Hepatocyte (in vitro differentiated cells): Measurements from ENCODE around the gene ZMAT5. TPM values are rescaled to one million over a fixed set of nuclear protein-coding genes. Genes with fewer than 3 reads are reported as not detected.
A peak's percentile ranks its signal among the peaks of the same experiment; 100 is the strongest.

ENCODE experiments used
- DNase-seq: peaks from one replicate; pipeline ENCODE4 v3.0.0-alpha.2; 2016; ENCODE audit warnings: low spot score
- H2AFZ ChIP-seq: fragments of 200-600 bp; sonication (generic); 2 replicates; pipeline ENCODE4 v1.6.0; 2016; ENCODE audit warnings: antibody characterized with exemption, mild to moderate bottlenecking
- H3K27ac ChIP-seq: fragments of 200-600 bp; sonication (generic); 2 replicates; pipeline ENCODE4 v1.5.1; 2016; ENCODE audit warnings: mild to moderate bottlenecking
- H3K27me3 ChIP-seq: fragments of 200-600 bp; sonication (generic); 2 replicates; pipeline ENCODE4 v1.6.1; 2016
- H3K36me3 ChIP-seq: fragments of 200-600 bp; sonication (generic); replicated peaks from 2 replicates; pipeline ENCODE4 v1.5.1; 2016; ENCODE audit warnings: low read depth; ENCODE audit not compliant: insufficient read depth
- H3K4me1 ChIP-seq: fragments of 200-600 bp; sonication (generic); 2 replicates; pipeline ENCODE4 v1.5.1; 2016; ENCODE audit warnings: mild to moderate bottlenecking, moderate library complexity; ENCODE audit not compliant: insufficient read depth
- H3K4me2 ChIP-seq: fragments of 200-600 bp; sonication (generic); 2 replicates; pipeline ENCODE4 v1.6.0; 2016
- H3K4me3 ChIP-seq: fragments of 200-600 bp; sonication (generic); 2 replicates; pipeline ENCODE4 v1.5.1; 2016; ENCODE audit warnings: mild to moderate bottlenecking
- H3K79me2 ChIP-seq: fragments of 200-600 bp; sonication (generic); 2 replicates; pipeline ENCODE4 v1.6.0; 2017; ENCODE audit warnings: mild to moderate bottlenecking
- H3K9me2 ChIP-seq: fragments of 200-600 bp; sonication (generic); replicated peaks from 2 replicates; pipeline ENCODE4 v1.6.0; 2017; ENCODE audit warnings: mild to moderate bottlenecking; ENCODE audit not compliant: insufficient read depth
- H3K9me3 ChIP-seq: fragments of 200-600 bp; sonication (generic); 2 replicates; pipeline ENCODE4 v1.5.1; 2016; ENCODE audit warnings: low read depth, mild to moderate bottlenecking
- H4K20me1 ChIP-seq: fragments of 200-600 bp; sonication (generic); 2 replicates; pipeline ENCODE4 v1.6.0; 2016; ENCODE audit warnings: mild to moderate bottlenecking; ENCODE audit not compliant: insufficient read depth, poor library complexity, severe bottlenecking
- CTCF ChIP-seq: fragments of 200-600 bp; sonication (generic); IDR thresholded peaks from 2 replicates; pipeline ENCODE4 v1.5.1; 2016; ENCODE audit warnings: antibody characterized with exemption, mild to moderate bottlenecking; ENCODE audit not compliant: poor library complexity
- EZH2 ChIP-seq: fragments of 200-600 bp; sonication (generic); IDR thresholded peaks from 2 replicates; pipeline ENCODE4 v1.6.1; 2016; ENCODE audit warnings: antibody characterized with exemption, mild to moderate bottlenecking, borderline replicate concordance
- EZH2phosphoT487 ChIP-seq: fragments of 200-600 bp; sonication (generic); IDR thresholded peaks from one replicate; pipeline ENCODE4 v1.6.1; 2018; ENCODE audit warnings: antibody characterized with exemption, mild to moderate bottlenecking, low read depth, moderate library complexity; ENCODE audit not compliant: unreplicated experiment, severe bottlenecking
- WGBS: methylation state at CpG from one replicate; pipeline ENCODE4 v1.1.6; 2016; ENCODE audit warnings: low lambda C conversion rate; ENCODE audit errors: missing lambda C conversion rate; 5-methylcytosine and 5-hydroxymethylcytosine counted together
- polyA plus RNA-seq: library from polyadenylated mRNA; unstranded; fragments of >200 nt; fragmentation: Nextera tagmentation; extraction: Ambion mirVana; gene quantifications from 2 replicates; pipeline ENCODE4 v1.2.1, GENCODE V29; 2016
- total RNA-seq: library from RNA; depleted of rRNA; stranded (reverse); fragments of >200 nt; gene quantifications from 2 replicates; pipeline ENCODE4 v1.2.3, GENCODE V29; 2014

The ZMAT5 gene
- total and polyA plus RNA-seq, 2 experiments from 2014 or later: 18.2 to 38.5 TPM

- Histone ChIP-seq H3K36me3 (no peaks in the 10 kb centered on the region), H3K4me2 (no peak overlapping the region), H3K9me2 (no peaks in the 10 kb centered on the region), H3K4me1 (no peaks in the 10 kb centered on the region), H3K27me3 (no peaks in the 10 kb centered on the region), H2AFZ (no peak overlapping the region), H3K4me3 (no peak overlapping the region), H3K27ac (no peak overlapping the region), H3K9me3 (no peaks in the 10 kb centered on the region), H4K20me1 (no peaks in the 10 kb centered on the region), H3K79me2 (no peaks in the 10 kb centered on the region)
- no peak for DNase-seq
- TF ChIP-seq CTCF (no peak), EZH2phosphoT487 (no peak), EZH2 (no peak)
- WGBS: 93% methylated on average over 18 of the region's 20 CpGs
These were observed 37.6 kb downstream of the ZMAT5 start for GRCh38 chr22:29729161-29729560.

GRCh38 chr22:29727131-29727523 is 39.7 kb downstream of the ZMAT5 start:
- H3K4me2 ChIP-seq: no peak overlapping the region

GRCh38 chr22:29726512-29727130 is 40.2 kb downstream of the ZMAT5 start:
- no peaks in the 10 kb centered on the region for H3K4me1 ChIP-seq
- no peaks in the 10 kb centered on the region for H3K79me2 ChIP-seq
- 41% methylated on average over 15 of the region's 15 CpGs for WGBS
- no peak for TF ChIP-seq CTCF
- TF ChIP-seq EZH2phosphoT487: no peak
- TF ChIP-seq EZH2: no peak
- peaks cover 14% of the 10 kb centered on the region for H3K27me3 ChIP-seq
- no peak for DNase-seq
- H3K9me3 ChIP-seq: no peaks in the 10 kb centered on the region
- H2AFZ ChIP-seq: no peak overlapping the region
- no peaks in the 10 kb centered on the region for H4K20me1 ChIP-seq
- no peak overlapping the region for H3K27ac ChIP-seq
- H3K4me3 ChIP-seq: no peak overlapping the region
- H3K36me3 ChIP-seq: no peaks in the 10 kb centered on the region
- no peaks in the 10 kb centered on the region for H3K9me2 ChIP-seq
- no peak overlapping the region for H3K4me2 ChIP-seq

More at GRCh38 chr22:29727131-29727523, 39.7 kb downstream of the ZMAT5 start:
- H3K4me3 ChIP-seq: no peak overlapping the region
- TF ChIP-seq CTCF (peak; percentile 56), EZH2 (no peak), EZH2phosphoT487 (no peak)
- no peaks in the 10 kb centered on the region for H3K9me2 ChIP-seq
- DNase-seq: peak; percentile 56
- no peaks in the 10 kb centered on the region for H3K4me1 ChIP-seq
- H2AFZ ChIP-seq: no peak overlapping the region
- no peaks in the 10 kb centered on the region for H3K36me3 ChIP-seq
- H3K79me2 ChIP-seq: no peaks in the 10 kb centered on the region
- no peak overlapping the region for H3K27ac ChIP-seq
- peaks cover 9% of the 10 kb centered on the region for H3K27me3 ChIP-seq
- no peaks in the 10 kb centered on the region for H3K9me3 ChIP-seq
- 17% methylated on average over 9 of the region's 17 CpGs for WGBS
- no peaks in the 10 kb centered on the region for H4K20me1 ChIP-seq
